ENCODE results near the gene FGFR4.

FGFR4 gene

DNA sequence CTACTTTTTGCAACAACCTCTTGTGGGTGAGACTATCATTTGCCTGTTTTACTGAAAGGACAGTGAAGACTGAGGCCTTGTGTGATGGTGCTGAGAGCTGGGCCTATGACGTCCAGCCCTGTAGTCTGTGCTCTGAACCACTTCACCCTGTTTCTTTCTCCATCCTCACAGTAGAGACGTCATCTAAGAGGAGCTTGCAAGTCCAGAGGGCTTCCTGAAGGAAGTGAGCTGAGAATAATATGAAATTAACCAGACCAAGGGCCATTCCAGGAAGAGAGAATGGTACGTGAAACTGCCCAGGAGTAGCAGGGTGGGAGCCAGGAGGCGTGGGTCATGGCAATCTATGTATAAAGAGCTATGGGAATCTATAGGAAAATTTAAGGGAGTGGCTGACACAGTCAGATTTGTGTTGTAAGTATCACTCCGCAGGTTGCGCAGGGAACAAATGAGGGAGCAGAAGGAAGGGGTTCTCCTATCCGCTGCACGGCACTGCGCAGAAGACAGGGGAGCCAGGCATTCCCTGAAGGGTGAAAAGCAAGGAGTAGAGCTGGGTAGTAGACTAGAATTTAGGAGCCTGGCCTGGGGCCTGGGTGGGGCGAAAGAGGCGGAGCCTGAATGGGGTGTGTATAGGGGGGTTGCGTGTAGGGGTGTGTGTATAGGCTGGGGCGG is 596 bp upstream of the FGFR4 start:
- DNase-seq, result no peak

DNA sequence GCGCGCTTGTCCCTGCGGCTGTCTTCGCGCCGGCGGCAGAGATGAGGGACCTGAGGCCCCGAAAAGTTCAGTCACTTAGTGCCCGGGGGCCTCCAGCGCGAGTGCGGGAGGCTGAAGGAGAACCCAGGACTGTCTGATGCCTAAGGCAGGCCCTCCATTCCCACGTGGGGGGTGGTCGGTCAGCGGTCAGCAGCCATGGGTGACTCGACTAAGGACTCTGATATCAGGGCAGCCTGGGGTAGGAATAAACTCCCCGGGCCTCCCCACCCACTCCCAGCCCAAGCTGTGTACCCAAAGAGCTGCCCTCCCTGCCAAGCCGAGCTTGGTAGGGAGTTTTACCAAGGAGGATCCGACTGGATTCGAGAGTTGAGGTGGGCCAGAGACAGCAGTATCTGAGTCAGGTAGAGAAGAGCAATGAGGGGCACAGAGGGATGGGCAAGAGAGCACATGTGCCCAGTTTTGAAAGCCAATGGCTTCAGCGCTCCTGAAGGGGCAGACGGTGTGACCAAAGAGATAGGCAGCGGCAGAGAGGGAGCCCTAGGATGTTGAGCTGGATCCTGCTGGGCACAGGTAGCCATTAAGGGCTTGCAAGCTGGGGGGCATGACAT is 787 bp downstream of the FGFR4 start:
- DNase-seq, result no peak

DNA sequence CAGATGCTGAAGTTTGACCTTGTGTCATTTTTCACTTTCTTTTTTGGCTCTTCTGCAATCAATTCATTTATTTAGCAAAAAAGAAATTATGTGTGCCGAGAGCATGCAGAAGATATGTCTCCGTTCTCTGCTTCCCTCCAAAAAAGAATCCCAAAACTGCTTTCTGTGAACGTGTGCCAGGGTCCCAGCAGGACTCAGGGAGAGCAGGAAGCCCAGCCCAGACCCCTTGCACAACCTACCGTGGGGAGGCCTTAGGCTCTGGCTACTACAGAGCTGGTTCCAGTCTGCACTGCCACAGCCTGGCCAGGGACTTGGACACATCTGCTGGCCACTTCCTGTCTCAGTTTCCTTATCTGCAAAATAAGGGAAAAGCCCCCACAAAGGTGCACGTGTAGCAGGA is 2.4 kb downstream of the FGFR4 start:
- no peak for DNase-seq

DNA sequence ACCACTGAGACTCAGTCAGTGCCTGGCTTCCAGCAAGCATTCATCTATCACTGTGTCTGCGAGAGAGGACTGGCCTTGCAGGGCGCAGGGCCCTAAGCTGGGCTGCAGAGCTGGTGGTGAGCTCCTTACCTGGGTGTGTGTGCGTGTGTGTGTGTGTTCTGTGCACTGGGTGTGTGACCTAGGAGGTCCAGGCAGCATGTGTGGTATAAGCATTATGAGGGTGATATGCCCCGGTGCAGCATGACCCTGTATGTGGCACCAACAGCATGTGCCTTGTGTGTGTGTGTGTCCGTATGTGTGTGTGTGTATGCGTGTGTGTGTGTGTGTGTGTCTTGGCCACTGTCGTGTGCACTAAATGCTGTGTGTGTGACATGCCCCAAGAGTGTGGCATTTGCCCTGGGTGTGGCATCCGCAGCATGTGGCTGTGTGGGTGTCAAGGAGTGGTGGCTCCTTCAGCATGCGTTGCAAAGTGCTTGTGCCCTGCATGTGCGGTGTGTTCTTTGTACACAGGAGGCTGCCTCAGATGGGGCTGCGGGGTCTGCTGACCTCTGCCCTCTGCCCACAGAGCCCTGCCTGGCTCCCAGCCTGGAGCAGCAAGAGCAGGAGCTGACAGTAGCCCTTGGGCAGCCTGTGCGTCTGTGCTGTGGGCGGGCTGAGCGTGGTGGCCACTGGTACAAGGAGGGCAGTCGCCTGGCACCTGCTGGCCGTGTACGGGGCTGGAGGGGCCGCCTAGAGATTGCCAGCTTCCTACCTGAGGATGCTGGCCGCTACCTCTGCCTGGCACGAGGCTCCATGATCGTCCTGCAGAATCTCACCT is 3.3 kb downstream of the FGFR4 start:
- DNase-seq, result no peak

DNA sequence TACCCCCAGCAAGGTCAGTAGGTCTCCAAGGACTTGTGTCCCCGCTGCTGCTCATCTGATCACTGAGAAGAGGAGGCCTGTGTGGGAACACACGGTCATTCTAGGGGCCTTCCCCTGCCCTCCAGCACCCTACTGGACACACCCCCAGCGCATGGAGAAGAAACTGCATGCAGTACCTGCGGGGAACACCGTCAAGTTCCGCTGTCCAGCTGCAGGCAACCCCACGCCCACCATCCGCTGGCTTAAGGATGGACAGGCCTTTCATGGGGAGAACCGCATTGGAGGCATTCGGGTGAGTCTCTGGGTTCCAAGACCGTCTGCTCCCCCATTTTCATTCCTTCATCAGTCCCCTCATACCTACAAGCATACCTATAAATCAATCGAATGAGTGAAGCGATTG is 4.1 kb downstream of the FGFR4 start:
- no peak for DNase-seq

DNA sequence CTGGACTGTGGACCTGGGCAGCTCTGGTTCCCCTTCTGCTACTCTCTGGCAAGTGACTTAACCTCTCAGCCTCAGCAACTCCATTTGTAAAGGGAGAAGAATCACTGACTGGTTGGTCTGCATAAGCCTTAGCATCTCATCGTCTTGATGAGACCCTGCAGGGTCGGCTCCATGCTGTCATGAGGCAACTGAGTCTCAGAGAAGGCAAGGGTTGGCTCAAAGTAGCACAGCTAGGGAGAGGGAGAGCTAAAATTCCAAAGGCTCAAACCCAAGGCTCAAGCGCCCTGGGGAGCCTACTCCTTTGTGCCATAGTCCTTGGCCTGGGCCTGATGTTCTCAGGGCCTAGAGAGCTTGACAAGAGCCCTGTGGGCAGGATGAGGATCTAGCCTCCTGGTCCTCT is 4.5 kb downstream of the FGFR4 start:
- DNase-seq, result no peak

DNA sequence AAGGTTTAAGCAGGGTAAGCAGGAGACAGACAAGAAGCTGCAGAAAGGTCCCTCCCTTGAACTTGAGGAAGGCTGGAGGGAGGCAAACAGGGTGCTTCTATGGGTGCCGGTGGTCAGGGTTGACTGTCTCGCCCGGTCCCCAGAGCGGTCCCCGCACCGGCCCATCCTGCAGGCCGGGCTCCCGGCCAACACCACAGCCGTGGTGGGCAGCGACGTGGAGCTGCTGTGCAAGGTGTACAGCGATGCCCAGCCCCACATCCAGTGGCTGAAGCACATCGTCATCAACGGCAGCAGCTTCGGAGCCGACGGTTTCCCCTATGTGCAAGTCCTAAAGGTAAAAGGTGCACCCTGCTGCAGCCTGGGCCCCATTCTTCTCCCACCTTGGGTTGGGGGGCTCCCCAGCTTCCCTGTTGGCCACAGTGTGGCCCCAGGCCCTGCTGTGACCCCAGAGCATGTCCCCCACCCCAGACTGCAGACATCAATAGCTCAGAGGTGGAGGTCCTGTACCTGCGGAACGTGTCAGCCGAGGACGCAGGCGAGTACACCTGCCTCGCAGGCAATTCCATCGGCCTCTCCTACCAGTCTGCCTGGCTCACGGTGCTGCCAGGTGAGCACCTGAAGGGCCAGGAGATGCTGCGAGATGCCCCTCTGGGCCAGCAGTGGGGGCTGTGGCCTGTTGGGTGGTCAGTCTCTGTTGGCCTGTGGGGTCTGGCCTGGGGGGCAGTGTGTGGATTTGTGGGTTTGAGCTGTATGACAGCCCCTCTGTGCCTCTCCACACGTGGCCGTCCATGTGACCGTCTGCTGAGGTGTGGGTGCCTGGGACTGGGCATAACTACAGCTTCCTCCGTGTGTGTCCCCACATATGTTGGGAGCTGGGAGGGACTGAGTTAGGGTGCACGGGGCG is 5.7 kb downstream of the FGFR4 start:
- DNase-seq, result no peak

DNA sequence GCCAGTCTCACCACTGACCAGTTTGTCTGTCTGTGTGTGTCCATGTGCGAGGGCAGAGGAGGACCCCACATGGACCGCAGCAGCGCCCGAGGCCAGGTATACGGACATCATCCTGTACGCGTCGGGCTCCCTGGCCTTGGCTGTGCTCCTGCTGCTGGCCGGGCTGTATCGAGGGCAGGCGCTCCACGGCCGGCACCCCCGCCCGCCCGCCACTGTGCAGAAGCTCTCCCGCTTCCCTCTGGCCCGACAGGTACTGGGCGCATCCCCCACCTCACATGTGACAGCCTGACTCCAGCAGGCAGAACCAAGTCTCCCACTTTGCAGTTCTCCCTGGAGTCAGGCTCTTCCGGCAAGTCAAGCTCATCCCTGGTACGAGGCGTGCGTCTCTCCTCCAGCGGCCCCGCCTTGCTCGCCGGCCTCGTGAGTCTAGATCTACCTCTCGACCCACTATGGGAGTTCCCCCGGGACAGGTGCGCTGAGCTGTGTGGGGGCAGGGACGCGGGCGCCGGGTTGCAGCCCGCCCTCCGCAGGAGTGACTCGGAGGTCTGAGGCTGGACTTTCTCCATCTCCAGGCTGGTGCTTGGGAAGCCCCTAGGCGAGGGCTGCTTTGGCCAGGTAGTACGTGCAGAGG is 6.5 kb downstream of the FGFR4 start:
- no peak for DNase-seq

DNA sequence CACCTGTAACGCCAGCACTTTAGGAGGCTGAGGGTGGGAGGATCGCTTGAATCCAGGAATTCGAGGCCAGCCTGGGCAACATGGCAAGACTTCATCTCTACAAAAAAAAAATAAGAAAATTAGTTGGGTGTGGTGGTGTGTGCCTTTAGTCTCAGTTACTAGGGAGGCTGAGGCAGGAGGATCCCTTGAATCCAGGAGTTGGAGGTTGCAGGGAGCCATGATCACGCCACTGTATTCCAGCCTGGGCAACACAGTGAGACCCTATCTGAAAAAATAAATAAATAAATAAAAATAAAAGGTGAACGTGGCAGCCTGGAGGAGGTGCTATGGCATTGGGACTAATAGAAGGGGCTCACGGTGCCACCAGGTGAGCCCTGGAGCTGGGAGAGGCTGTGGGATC is 7.1 kb downstream of the FGFR4 start:
- no peak for DNase-seq

DNA sequence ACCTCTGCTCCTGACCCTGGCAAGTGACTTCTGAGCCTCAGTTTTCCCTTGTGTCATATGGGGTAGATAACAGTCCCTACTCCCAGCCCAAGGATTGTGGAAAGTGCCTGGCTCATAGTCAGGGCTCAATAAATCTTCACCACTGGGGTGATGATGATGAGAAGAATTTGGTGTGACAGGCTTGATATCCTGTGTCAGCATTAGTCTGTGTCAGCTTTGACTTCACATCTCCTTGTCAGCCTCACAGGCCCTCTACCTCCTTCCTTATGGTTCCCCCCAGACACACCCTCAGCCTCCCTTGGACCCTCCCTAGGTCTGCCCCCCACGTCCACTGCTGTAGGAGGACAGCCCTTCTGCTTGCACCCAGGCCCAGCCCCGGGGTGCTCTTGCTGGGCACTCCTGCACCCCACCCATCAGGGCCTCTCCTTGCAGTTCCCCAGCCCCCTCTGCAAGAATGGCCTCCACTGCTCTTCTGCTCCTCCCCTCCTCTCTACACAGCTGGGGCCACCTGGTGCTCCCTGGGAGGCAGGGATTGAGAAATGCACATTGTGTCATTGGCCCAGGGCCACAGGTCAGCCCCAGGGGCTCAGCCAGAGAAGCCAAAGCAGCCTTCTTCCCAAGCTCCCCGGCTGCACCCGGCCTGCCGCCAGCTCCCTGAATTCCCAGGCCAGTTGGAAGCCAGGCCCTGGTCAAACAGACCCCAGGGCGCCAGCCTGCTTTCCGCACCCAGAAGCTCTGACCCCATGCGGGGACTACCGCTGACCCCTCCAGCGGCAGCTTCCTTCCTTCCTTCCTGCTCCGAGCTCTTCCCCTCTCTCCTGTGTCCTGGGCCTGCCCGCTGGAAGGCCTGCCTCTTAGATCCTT is 7.7 kb downstream of the FGFR4 start:
- no peak for DNase-seq

DNA sequence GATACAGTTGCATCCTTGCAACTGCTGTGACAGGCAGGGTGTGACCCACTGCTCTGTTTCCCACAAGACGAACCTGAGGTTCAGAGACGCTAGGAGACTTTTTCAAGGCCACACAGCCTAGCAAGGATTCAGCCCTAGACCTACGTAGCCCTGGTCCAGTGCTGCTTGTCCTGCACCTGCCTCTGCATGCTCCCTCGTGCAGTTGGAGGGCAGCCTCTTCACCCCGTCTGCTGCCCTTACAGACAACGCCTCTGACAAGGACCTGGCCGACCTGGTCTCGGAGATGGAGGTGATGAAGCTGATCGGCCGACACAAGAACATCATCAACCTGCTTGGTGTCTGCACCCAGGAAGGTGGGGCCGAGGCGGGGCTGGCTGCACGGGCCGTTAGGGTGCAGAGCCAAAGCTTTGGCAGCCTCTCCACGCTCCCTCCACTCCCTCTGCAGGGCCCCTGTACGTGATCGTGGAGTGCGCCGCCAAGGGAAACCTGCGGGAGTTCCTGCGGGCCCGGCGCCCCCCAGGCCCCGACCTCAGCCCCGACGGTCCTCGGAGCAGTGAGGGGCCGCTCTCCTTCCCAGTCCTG is 8.5 kb downstream of the FGFR4 start:
- no peak for DNase-seq

DNA sequence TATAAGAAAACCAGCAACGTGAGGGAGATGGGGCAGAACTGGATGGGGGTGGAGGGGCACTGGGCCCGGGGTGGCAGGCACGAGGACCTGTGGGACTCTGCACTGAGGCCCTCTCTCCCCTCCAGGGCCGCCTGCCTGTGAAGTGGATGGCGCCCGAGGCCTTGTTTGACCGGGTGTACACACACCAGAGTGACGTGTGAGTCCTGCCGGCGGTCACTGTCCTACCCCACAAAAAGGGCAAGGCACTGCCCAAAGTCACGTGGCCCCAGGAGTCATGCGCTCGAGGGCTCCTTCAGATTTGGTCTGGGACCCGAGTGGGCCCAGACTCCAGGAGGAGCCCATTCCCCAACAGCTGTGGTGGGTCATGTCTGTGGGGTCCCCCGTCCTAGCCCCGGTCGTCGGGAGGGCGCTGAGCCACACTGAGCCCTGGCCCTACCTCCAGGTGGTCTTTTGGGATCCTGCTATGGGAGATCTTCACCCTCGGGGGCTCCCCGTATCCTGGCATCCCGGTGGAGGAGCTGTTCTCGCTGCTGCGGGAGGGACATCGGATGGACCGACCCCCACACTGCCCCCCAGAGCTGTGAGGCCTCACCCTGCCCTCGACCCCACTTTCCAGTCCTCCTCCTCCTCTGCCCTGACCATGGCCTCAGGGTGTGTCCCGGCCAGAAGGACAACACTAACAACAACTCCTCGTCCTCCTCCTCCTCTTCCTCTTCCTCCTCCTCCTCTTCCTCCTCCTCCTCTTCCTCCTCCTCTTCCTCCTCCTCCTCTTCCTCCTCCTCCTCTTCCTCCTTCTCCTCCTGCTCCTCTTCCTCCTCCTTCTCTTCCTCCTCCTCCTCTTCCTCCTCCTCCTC is 9.7 kb downstream of the FGFR4 start:
- no peak for DNase-seq

DNA sequence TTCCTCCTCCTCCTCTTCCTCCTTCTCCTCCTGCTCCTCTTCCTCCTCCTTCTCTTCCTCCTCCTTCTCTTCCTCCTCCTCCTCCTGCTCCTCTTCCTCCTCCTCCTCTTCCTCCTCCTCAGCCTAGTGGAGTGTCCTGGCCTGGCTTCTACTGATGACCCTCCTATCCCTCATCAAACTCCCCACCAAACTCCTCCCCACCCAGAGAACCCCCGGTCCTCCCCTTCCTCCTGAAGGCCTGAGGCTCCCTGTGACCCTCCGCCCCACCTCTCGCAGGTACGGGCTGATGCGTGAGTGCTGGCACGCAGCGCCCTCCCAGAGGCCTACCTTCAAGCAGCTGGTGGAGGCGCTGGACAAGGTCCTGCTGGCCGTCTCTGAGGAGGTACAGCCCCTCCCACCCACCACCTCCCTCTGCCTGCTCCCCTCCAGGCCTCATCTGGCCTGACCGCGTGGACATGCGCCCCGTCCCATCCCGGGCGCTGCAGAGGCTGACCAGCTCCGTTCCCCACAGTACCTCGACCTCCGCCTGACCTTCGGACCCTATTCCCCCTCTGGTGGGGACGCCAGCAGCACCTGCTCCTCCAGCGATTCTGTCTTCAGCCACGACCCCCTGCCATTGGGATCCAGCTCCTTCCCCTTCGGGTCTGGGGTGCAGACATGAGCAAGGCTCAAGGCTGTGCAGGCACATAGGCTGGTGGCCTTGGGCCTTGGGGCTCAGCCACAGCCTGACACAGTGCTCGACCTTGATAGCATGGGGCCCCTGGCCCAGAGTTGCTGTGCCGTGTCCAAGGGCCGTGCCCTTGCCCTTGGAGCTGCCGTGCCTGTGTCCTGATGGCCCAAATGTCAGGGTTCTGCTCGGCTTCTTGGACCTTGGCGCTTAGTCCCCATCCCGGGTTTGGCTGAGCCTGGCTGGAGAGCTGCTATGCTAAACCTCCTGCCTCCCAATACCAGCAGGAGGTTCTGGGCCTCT is 10.6 kb downstream of the FGFR4 start:
- DNase-seq, result no peak

DNA sequence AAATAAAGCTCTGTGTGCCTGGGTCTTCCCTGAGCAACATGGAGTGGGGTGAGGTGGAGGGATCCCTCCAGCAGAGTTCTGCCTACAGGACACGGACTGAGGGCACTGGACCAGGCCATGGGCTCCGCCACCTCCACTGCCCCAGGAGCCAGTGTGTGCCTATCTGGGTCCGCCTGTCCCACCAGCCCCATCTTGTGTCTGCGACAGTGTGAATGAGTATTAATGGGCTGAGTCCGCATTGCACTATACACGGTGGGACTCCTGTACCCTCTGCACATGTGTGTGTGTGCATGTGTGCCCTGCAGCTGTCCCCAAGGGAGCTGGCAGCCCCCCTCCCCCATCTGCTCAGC is 11.4 kb downstream of the FGFR4 start:
- DNase-seq, result no peak

DNA sequence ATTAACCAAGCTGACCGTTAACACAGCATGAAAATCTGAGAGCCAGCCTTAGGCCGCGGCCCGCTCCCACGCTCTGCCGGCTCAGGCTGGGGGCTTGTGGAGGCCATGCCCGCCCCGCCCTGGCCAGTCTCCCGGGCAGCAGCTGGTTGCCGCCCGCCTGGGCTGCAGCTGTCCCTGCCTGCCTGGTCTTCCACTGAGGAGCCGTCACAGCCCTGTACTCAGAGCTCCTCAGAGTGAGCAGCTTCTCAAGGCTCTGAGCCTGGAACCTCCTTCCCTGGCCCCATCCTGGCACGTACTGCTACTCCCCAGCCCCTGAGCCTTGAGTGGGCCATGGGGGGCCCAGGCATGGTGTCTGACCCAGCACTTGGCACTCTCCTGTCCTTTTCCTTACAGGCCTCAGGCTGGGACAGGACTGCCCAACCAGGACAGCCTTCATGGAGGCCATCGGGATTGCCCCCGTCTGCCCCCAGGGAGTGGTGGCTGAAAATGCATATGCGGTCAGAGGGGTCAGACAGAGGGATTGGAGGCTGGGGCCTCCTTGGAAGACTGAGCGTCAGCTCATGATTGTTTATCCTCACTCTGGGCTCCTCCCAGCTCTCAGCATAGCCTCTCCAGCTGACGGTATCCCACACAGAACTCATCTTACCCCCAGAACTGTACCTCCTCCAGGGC is 11.9 kb downstream of the FGFR4 start:
- DNase-seq, result no peak

DNA sequence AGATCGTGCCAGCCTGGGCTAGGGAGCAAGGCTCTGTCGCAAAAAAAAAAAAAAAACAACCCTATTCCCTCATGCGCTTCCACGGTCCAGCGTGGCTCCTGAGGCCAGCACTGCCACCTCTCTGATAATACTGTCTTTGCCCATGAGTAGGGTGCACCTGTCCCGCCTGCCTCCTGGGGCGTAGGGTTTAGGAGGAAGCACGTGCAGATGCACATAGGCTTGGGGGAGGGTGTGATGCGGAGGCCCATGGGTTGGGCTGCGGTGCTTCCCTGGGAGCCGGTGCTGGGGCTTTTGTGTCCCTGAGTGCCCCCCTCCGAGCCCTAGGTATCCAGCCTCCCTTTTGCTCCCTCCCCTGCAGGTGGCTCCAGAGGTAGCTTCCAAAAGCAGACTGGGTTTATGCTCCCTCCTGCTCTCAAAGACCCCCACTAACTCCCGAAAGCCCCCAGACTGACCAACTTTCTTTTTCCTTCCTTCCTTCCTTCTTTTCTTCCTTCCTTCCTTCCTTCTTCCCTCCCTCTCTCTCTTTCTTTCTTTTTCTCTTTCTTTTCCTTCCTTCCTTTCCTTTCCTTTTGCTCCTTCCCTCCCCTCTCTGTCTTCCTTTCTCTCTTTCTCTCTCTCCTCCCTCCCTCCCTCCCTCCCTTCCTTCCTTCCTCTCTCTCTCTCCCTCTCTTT is 12.8 kb downstream of the FGFR4 start:
- no peak for DNase-seq

DNA sequence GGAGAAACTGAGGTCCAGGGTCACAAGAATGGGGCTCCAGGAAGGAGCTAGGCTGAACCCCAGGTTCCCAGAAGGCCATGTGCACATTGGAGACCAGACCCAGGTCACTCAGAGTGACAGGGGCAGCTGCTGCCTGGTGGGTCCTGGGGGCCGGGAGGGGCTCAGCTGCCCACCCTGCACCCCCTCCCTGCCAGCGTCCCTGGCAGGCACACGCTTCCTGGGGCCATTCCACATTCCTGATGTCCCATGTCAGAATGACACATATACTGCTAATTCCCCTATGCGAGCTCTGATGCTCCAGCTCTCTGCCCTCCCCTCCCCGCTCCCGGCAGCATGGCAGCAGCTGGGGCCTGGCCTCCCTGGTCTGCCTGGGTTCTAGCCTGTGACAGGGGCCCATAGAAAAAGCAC is 14.0 kb downstream of the FGFR4 start:
- DNase-seq, result no peak
